Esophagus muscularis mucosa (tissue), 4 donors: Measurements from ENCODE around the gene PRIMA1.

Source experiments
- EP300 ChIP-seq: sonication (generic); formaldehyde crosslinking; IDR thresholded peaks from one replicate; pipeline ENCODE4 v1.6.1; 2017; ENCODE audit warnings: antibody characterized with exemption
- POLR2A ChIP-seq: fragments of 450-650 bp; IDR thresholded peaks from one replicate; pipeline ENCODE4 v1.6.1; 2017; ENCODE audit warnings: antibody characterized with exemption, moderate library complexity, mild to moderate bottlenecking, low read depth
- POLR2AphosphoS5 ChIP-seq, 2 donors: sonication (generic); formaldehyde crosslinking; IDR thresholded peaks; one replicate each; pipeline ENCODE4 v1.6.1; 2017; ENCODE audit warnings: antibody characterized with exemption in 2 of 2
- TF ChIP-seq, protein P1 (sequence below), 3 experiments: fragments of 200-600 bp in 2 of 3; fragments of 450-650 bp in 1 of 3; sonication (generic) in 2 of 3; IDR thresholded peaks; one replicate each; pipeline ENCODE4 v1.5.1; 2017 to 2019; ENCODE audit warnings: antibody characterized with exemption in 3 of 3, mild to moderate bottlenecking in 2 of 3, moderate library complexity in 1 of 3

DNA sequence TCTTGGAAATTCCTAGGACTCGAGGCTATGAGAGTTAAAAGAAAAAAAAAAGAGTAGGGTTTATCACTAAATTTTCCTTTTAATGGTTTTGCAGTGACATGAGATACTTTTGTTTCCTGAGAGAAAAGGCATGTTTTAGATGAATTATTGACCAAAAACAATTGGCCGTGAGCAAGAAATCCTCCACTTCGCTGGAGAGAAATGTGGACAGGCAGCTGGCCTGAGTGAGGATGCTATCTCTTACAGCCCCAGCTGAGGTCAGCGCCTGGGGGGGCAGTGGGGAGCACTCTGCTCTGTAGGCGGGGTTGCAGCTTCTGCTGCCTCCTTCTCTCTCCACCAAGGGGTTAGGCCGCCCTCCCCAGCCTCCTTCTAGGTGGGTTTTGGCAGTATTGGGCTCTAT, 54.7 kb downstream of the PRIMA1 start:
- TF ChIP-seq, protein P1, sequence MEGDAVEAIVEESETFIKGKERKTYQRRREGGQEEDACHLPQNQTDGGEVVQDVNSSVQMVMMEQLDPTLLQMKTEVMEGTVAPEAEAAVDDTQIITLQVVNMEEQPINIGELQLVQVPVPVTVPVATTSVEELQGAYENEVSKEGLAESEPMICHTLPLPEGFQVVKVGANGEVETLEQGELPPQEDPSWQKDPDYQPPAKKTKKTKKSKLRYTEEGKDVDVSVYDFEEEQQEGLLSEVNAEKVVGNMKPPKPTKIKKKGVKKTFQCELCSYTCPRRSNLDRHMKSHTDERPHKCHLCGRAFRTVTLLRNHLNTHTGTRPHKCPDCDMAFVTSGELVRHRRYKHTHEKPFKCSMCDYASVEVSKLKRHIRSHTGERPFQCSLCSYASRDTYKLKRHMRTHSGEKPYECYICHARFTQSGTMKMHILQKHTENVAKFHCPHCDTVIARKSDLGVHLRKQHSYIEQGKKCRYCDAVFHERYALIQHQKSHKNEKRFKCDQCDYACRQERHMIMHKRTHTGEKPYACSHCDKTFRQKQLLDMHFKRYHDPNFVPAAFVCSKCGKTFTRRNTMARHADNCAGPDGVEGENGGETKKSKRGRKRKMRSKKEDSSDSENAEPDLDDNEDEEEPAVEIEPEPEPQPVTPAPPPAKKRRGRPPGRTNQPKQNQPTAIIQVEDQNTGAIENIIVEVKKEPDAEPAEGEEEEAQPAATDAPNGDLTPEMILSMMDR (IDR thresholded peaks at IDR 0.05): no peak
- TF ChIP-seq POLR2A (no peak), POLR2AphosphoS5 (IDR thresholded peaks at IDR 0.05) (no peak), EP300 (no peak)
